GM18951 (cell line): ENCODE data around the gene LACRT.

Source experiments
- POLR2A ChIP-seq: IDR thresholded peaks from 4 replicates; pipeline ENCODE4 v1.6.1; 2011; ENCODE audit warnings: mild to moderate bottlenecking; ENCODE audit not compliant: insufficient read length, insufficient read depth; ENCODE audit errors: extremely low read depth
- in situ Hi-C: fragments of 300-500 bp; cut with MboI; formaldehyde crosslinking; loops from one replicate; pipeline ENCODE4 v1.12.0; 2022; ENCODE audit warnings: low sequenced_read_pairs, mixed read lengths, inconsistent platforms; ENCODE audit not compliant: unreplicated experiment

Gene LACRT

DNA sequence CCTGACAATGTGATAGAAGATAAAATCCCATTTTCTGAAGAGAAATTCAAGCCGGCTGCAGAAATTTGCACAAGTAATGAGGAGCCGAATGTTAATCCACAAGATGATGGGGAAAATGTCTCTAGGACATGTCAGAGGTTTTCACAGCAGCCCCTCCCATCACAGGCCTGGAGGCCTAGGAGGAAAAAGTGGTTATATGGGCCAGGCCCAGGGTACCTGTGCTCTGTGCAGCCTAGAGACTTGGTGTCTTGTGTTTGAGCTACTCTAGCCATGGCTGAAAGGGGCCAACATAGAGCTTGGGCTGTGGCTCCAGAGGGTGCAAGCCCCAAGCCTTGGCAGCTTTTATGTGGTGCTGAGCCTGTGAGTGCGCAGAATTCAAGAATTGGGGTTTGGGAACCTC is 7.4 kb downstream of the LACRT start:
- in situ Hi-C loops = no loop called here

DNA sequence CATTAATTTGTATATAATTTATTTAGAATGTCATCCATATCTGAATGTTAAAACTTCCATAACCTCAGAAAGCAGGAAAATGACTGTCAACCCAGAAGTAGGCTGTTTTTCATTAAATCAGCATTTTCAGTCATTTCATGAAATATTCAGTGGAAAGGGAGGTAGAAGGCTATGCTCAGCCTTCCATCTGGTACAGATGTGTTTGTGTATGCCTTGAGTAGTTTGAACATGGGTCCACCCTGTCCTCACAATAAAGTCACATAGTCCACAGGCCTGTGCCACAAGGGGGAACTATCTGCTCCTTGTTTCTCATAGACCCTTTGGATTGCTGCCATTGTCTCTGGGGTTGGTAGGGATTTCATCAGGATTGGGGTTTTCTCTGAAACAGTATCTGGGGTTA is 9.1 kb downstream of the LACRT start:
- in situ Hi-C loops = no loop called here
- TF ChIP-seq POLR2A = no peak

More for the DNA sequence above, 7.4 kb downstream of the LACRT start:
- TF ChIP-seq POLR2A = no peak

DNA sequence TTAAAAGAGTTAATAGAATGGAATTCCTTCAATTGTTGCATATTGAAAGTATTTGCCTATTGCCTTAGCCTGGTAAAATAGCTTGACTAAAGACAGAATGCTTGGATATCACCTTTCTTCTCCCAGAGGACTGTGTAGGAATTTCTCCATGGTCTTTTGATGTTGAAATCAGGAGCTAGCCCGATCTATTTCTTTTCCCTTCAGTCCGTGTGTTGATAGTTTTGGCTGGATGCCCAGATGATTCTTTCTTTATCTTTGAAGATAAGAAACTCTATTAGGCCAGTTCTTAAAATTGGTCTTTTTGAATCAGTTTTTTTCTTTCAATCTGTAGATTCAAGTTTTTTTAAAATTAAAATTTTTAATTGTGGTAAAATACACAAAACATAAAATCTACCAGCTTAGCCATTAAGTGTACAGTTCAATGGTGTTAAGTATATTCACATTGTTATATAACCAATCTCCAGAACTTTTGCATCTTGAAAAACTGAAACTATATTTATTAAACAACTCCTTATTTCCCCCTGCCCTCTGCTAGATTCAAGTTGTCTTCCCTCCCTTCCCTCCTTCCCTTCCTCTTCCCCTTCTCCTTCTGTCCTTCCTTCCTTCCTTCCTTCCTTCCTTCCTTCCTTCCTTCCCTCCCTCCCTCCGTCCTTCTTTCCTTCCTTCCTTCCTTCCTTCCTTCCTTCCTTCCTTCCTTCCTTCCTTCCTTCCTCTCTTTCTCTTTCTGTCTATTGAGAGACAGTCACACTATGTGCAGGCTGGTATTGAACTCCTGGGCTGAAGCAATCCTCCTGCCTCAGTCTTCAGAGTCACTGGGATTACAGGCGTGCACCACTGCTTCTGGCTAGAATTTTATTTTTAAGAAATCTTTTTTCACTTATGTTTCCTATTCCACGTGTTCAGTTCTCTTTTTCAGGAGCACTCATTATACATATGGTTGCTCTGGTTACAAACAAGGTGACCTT is 10.1 kb downstream of the LACRT start:
- in situ Hi-C loops = no loop called here
- TF ChIP-seq POLR2A = no peak

DNA sequence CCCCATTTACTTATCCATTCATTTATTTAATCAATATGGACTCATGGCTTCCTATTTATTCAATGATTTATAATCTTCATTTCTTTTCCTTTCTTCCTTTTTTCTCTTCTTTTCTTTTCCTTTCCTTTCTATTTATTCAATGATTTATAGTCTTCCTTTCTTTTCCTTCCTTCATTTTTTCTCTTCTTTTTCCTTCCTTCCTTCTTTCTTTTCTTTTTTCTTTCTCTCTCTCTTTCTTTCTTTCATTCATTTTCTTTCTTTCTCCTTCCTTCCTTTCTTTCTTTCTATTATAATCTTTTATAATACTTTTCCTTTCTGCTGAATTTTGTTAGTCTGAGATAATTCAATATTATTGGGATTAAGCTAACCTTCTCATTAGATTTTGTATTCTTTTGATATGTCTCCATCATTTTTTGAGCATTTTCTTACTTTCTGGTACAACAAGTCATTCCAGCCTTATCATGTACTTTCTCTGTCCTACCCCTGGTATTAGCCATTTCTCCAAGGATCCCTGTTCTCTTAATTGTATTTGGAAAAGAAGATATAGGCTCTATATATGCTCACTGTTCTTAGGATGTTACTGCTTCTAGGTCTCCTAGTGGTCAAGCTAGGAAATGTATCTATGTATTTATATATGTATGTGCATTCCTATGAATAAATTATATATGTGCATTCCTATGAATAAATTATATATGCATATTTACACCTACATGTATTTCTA is 12.1 kb downstream of the LACRT start:
- in situ Hi-C loops = no loop called here
- TF ChIP-seq POLR2A = no peak

DNA sequence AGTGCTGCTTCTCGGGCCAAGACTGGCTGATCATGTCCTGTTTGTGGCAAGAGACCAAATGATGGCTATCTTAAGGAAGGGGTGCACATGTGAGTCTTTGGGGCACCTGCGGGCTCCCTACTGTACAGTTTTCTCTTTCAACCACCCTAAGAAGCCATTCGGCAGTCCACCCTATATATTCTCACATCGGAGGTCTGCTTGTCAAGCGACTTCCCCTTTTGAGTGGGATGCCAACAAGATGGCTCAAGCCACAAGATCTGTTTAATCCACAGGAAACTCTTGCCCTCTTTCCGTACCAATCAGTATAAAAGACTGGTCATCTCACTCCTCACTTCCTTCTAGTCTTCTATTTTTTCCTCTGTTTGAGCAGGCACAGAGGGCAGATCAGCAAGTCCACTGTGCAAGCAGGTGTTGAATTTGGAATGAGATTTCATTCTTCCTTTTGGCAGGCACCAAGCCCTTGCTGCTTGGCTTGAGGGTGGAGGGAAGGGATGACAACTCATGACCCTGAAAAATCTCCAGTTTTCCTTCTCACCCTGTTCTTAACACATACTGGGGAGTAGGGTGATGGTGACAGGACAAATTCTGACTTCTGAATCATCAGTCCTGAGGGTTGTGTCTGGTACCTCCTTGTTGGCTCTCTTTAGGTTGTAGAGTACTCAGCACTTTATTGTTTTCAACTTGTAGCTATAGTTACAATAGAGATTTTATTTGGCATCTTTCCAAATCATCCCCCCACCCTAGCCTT is 17.6 kb downstream of the LACRT start:
- in situ Hi-C loops = no loop called here
- TF ChIP-seq POLR2A = no peak

DNA sequence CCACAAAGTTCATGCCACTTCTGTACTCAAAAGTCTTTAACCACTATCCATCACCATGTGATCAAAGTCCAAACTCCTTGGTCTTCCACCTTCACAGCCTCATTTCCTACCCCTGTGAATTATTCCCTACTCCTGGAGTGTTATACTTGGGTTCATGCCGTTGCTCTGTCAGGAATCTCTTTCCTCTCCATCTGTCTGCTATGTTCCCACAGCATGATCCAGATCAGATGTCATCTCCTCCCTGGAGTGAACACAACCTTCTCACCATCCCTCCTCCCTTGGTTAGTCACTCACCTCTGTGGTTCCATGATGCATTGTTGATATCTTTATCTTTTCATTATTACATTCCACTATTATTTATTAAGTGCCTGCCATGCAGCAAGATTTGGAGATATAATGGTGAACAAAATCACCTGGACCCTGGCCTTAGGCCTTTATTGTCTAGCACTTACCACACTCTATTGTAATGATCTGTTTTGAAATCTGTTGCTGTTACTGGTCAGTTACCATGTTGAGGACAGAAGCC is 22.4 kb downstream of the LACRT start:
- no peak for TF ChIP-seq POLR2A
- in situ Hi-C loops = no loop called here

DNA sequence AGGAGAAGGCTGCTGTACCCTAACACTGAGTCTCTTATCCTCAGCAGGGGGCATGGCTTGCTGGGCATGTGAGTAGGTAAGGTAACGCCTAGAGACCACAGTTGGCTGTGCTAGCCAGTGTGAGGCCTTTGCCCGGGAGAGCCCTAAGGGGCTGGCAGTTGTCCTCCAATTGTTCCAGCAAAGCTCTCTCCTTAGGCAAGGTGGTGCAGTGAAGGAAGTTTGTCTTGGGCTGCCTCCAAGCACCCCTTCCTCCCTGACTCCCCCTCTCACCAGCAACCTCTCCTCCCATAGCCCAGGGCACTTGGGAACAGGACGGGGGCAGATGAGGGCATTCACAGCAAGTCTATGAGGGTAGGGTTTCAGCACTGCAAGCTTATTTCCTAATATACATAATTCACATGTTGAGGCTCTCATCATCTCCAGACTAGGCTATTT is 23.0 kb downstream of the LACRT start:
- no peak for TF ChIP-seq POLR2A
- in situ Hi-C loops = no loop called here

DNA sequence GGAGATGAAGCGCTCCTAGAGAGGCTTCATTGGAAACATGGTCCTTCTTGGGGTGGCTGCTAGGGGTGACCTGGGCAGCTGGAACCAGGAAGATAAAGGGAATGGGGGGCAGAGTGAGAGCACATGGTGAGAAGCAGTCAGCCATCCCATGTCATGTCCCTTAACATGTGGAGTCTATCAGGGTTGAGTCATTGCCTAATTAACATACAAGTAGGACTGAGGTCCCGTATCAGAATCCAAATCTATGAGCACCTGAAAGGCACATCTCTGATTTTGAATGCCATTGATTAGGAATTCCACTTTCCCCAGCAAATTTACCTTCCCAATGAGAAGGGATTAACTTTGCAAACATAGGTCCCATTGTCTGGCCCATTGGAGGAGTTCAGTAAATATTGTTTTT is 25.9 kb downstream of the LACRT start:
- no peak for TF ChIP-seq POLR2A
- in situ Hi-C loops = no loop called here

DNA sequence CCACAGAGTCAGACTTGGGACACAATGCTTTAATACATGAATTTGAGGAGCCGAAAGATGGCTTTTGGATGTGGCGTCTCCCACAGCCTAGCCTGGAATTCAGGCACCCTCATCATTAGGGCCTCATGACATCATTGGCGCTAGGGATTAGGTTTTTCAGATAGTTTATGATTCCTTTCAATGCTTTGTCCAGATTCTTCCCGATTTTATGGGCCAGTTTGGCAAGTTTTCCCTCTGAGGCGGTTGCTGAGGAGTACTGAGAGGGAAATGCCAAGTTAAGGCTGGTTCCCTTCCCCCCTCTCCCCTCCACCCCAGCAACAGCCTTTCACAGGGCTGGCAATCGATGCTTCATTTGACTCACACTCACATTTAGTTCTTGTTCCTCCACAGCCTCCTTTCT is 26.5 kb downstream of the LACRT start:
- in situ Hi-C loops = no loop called here
- no peak for TF ChIP-seq POLR2A

DNA sequence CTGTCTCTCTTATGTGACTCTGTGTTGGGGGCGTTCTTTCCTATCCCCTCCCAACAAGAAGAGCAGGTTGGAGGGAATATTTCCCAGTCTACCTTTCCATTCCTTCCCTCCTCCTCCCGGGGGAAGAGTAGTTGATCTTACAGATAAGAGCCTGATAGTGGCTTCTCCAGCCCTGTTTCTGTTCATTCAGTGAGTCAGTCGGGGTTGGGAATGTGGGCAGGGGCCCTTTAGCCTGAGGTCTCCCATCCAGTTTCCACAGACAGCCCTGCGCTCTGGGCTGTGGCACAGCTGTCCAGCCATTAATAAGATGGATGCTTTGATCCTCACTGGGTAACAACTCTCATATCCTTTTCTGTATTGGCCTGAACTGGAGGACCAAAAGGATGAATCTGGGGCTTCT is 28.1 kb downstream of the LACRT start:
- TF ChIP-seq POLR2A = no peak
- in situ Hi-C loops = no loop called here

DNA sequence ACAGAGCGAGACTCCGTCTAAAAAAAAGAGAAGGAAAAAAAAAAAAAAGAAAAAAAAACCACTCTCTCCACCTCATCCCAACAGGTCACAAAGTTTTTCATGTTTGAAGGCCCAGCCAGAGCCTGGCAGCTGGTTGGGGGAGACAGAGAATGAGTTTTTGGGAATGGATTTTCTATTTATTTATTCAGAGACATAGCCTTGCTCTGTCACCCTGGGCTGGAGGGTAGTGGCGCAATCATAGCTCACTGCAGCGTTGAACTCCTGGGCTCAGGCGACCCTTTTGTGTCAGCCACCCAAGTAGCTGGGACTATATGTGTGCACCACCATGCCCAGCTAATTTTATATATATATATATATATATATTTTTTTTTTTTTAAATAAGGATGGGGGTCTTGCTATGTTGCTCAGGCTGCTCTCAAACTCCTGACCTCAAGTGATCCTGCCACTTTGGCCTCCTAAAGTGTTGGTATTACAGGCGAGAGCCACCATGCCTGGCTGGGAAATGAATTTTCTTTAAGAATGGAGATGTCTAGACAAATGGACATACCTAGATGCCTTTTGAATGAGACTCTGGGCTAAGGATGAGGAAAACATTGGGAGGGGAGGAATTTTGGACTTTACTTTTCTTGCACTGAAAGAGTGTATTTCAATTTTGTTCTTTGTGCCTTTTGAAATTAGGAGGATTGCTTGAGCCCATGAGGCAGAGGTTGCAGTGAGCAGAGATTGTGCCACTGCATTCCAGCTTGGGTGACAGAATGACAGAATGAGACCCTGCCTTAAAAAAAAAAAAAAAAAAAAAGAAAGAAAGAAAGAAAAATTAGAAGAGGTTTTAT is 29.3 kb downstream of the LACRT start:
- no peak for TF ChIP-seq POLR2A
- in situ Hi-C loops = no loop called here

DNA sequence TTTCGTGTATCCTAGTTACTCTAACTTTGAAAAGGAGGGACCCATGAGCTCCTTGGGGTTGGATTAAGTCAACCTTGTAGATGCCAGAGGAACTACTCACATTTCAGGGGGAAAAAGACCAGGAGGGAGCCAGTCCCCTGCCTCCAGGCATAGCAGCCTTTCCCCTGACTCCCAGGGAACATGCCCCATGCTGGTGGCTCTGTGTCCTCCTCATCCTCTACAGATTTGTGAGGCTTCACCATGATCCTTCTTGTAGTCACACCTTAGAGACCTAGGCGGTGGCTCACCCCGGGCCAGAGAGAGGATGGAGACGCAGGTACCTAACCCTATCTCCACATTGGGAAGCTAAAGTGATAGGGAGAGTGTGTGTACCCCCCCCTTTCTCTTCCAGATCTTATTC is 30.3 kb downstream of the LACRT start:
- TF ChIP-seq POLR2A = no peak
- in situ Hi-C loops = no loop called here
